Lower leg skin (tissue), 4 donors: ENCODE results near the gene KRT14. TPM values are rescaled to one million over a fixed set of nuclear protein-coding genes. Genes with fewer than 3 reads are reported as not detected.
"Not testable (repeated sequence)": the region's sequence is repeated elsewhere in the genome, so short reads cannot be mapped to it uniquely, and the experiment has no call there.

ENCODE experiments used
- DNase-seq, 2 donors: peaks; one replicate each; pipeline ENCODE4 v3.0.0-alpha.2; 2019; ENCODE audit warnings: low spot score in 2 of 2
- H3K4me3 ChIP-seq: fragments of 200-600 bp; sonication (generic); 2 replicates; pipeline ENCODE4 v1.5.1; 2017; ENCODE audit warnings: mild to moderate bottlenecking, low read depth; ENCODE audit not compliant: poor library complexity, severe bottlenecking
- CTCF ChIP-seq, 3 donors: fragments of 450-650 bp; IDR thresholded peaks; one replicate each; pipeline ENCODE4 v1.5.1; 2016; ENCODE audit warnings: antibody characterized with exemption in 3 of 3, mild to moderate bottlenecking in 3 of 3, moderate library complexity in 2 of 3
- POLR2A ChIP-seq, 2 donors: fragments of 450-650 bp; IDR thresholded peaks; one replicate each; pipeline ENCODE4 v1.6.1; 2016 to 2017; ENCODE audit warnings: antibody characterized with exemption in 2 of 2, mild to moderate bottlenecking in 1 of 2, moderate library complexity in 1 of 2
- WGBS, 2 donors: methylation state at CpG; one replicate each; pipeline ENCODE4 v1.1.5; 2018; 5-methylcytosine and 5-hydroxymethylcytosine counted together
- intact Hi-C: fragments of 100-400 bp; cut with DNase I; formaldehyde crosslinking; loops from one replicate; pipeline ENCODE4 v1.15.0; 2023; ENCODE audit warnings: low total_unique reads
- total RNA-seq, 4 donors: library from RNA; depleted of rRNA; stranded (reverse); fragments of >200 nt; gene quantifications; one replicate each; pipeline ENCODE4 v1.1.0, GENCODE V29; 2016

The KRT14 gene
- total RNA-seq, 4 donors from 2014 or later: 4,210 to 7,487 (median 6,656) TPM

- intact Hi-C loops: no loop called here
- no peak for TF ChIP-seq CTCF (IDR thresholded peaks at IDR 0.05)
- TF ChIP-seq POLR2A (IDR thresholded peaks at IDR 0.05): no peak
- DNase-seq: no peak
- WGBS, 2 donors: 88 to 93% methylated on average over 24 to 25 of the region's 25 CpGs
- no peak overlapping the region for H3K4me3 ChIP-seq
These were observed 24.4 kb upstream of the KRT14 start for GRCh38 chr17:41610965-41611640.

GRCh38 chr17:41610061-41610517 lies 23.4 kb upstream of the KRT14 start:
- H3K4me3 ChIP-seq, intact Hi-C loops, DNase-seq: not testable (repeated sequence)
- WGBS, 2 donors: 40 to 46% methylated on average over 10 of the region's 10 CpGs

GRCh38 chr17:41606930-41607329 lies 20.2 kb upstream of the KRT14 start:
- intact Hi-C loops, H3K4me3 ChIP-seq, DNase-seq: not testable (repeated sequence)
- 67 to 83% methylated on average over 4 of the region's 4 CpGs for WGBS, 2 donors

GRCh38 chr17:41602524-41602923 lies 15.8 kb upstream of the KRT14 start:
- H3K4me3 ChIP-seq: no peak overlapping the region
- WGBS, 2 donors: 70 to 75% methylated on average over 2 of the region's 2 CpGs
- no peak for DNase-seq
- intact Hi-C loops: no loop called here
- TF ChIP-seq CTCF (IDR thresholded peaks at IDR 0.05) (no peak), POLR2A (IDR thresholded peaks at IDR 0.05) (no peak)

- TF ChIP-seq CTCF (IDR thresholded peaks at IDR 0.05) (no peak), POLR2A (IDR thresholded peaks at IDR 0.05) (no peak)
- H3K4me3 ChIP-seq: no peak overlapping the region
- WGBS, 2 donors: 69 to 72% methylated on average over 4 of the region's 4 CpGs
- DNase-seq: no peak
- intact Hi-C loops: no loop called here
These were observed 13.6 kb upstream of the KRT14 start for GRCh38 chr17:41600318-41600717.

GRCh38 chr17:41599680-41600079 lies 13.0 kb upstream of the KRT14 start:
- no peak for TF ChIP-seq POLR2A (IDR thresholded peaks at IDR 0.05)
- TF ChIP-seq CTCF (IDR thresholded peaks at IDR 0.05): no peak
- H3K4me3 ChIP-seq: no peak overlapping the region
- intact Hi-C loops: no loop called here
- DNase-seq: no peak
- 57 to 67% methylated on average over 1 of the region's 1 CpG for WGBS, 2 donors

GRCh38 chr17:41595585-41595984 lies 8.9 kb upstream of the KRT14 start:
- no peak for DNase-seq
- no peak for TF ChIP-seq CTCF (IDR thresholded peaks at IDR 0.05)
- TF ChIP-seq POLR2A (IDR thresholded peaks at IDR 0.05): no peak
- WGBS, 2 donors: 52 to 53% methylated on average over 8 of the region's 8 CpGs
- no peak overlapping the region for H3K4me3 ChIP-seq
- intact Hi-C loops: no loop called here
